IMR-90 (cell line): Measurements from ENCODE around the gene IFT81. TPM values are rescaled to one million over a fixed set of nuclear protein-coding genes. Genes with fewer than 3 reads are reported as not detected.
A peak's percentile ranks its signal among the peaks of the same experiment; 100 is the strongest.

Experiments used
- ATAC-seq: fragments of 200-7000 bp; cut with Tn5 transposase; 2 replicates; pipeline ENCODE4 v1.9.1; 2020; ENCODE audit warnings: low read depth, mild to moderate bottlenecking, moderate library complexity
- BruUV-seq: library from RNA; stranded (reverse); fragments of 400-500 nt; replicated peaks from 2 replicates; lab custom pipeline; 2021; lab: Mats Ljungman, UMichigan
- CTCF ChIA-PET: fragments of 300-600 bp; formaldehyde crosslinking; extraction: SDS; loops from one replicate; lab custom pipeline; 2021; ENCODE audit warnings: antibody characterized with exemption; lab: Yijun Ruan, JAX
- POLR2A ChIA-PET: fragments of 300-600 bp; sonication (Branson Sonifier 250); formaldehyde crosslinking; loops from one replicate; lab custom pipeline; 2022; ENCODE audit warnings: antibody characterized with exemption; ENCODE audit not compliant: unreplicated experiment; lab: Charles Lee
- DNase-seq: peaks from one replicate; pipeline ENCODE4 v3.0.0; 2013
- H2AFZ ChIP-seq: replicated peaks from 2 replicates; pipeline ENCODE3; 2013; ENCODE audit warnings: low read length, mild to moderate bottlenecking; ENCODE audit not compliant: poor library complexity
- H2AK5ac ChIP-seq: 2 replicates; pipeline ENCODE4 v1.6.1; 2013; ENCODE audit warnings: low read depth, low read length, inconsistent platforms
- H2AK9ac ChIP-seq: replicated peaks from 2 replicates; pipeline ENCODE3; 2013; ENCODE audit warnings: mild to moderate bottlenecking, low read depth, low read length, moderate library complexity; ENCODE audit not compliant: poor library complexity
- H2BK120ac ChIP-seq: 2 replicates; pipeline ENCODE4 v1.6.1; 2013; ENCODE audit warnings: low read depth, low read length, inconsistent platforms
- H2BK15ac ChIP-seq: 3 replicates; pipeline ENCODE4 v1.6.1; 2013; ENCODE audit warnings: low read depth, low read length, inconsistent platforms
- H2BK20ac ChIP-seq: 2 replicates; pipeline ENCODE4 v1.6.1; 2013; ENCODE audit warnings: low read depth, mild to moderate bottlenecking, inconsistent platforms, low read length, moderate library complexity
- H2BK5ac ChIP-seq: 2 replicates; pipeline ENCODE4 v1.6.1; 2013; ENCODE audit warnings: mild to moderate bottlenecking, low read depth, low read length, inconsistent platforms; ENCODE audit not compliant: poor library complexity, severe bottlenecking
- H3K14ac ChIP-seq: replicated peaks from 2 replicates; pipeline ENCODE4 v1.6.1; 2013; ENCODE audit warnings: low read depth, low read length, inconsistent platforms
- H3K18ac ChIP-seq: 2 replicates; pipeline ENCODE4 v1.6.1; 2013; ENCODE audit warnings: low read depth, low read length, control low read depth
- H3K23ac ChIP-seq: 2 replicates; pipeline ENCODE4 v1.6.1; 2013; ENCODE audit warnings: low read depth, low read length, inconsistent platforms
- H3K27ac ChIP-seq: 2 replicates; pipeline ENCODE4 v1.5.1; 2013; ENCODE audit warnings: mild to moderate bottlenecking, control low read depth, low read length; ENCODE audit not compliant: insufficient read depth
- H3K27me3 ChIP-seq: 2 replicates; pipeline ENCODE4 v1.6.1; 2013; ENCODE audit warnings: low read length; ENCODE audit not compliant: control insufficient read depth, insufficient read depth
- H3K36me3 ChIP-seq: 2 replicates; pipeline ENCODE4 v1.6.1; 2013; ENCODE audit warnings: low read length, mixed read lengths; ENCODE audit not compliant: control insufficient read depth, insufficient read depth
- H3K4ac ChIP-seq: 2 replicates; pipeline ENCODE4 v1.6.1; 2013; ENCODE audit warnings: low read depth, low read length, inconsistent platforms
- H3K4me1 ChIP-seq: 2 replicates; pipeline ENCODE4 v1.6.1; 2013; ENCODE audit warnings: low read length, mixed read lengths; ENCODE audit not compliant: control insufficient read depth, insufficient read depth
- H3K4me2 ChIP-seq: 2 replicates; pipeline ENCODE4 v1.6.1; 2013; ENCODE audit warnings: low read depth, mild to moderate bottlenecking, control low read depth, low read length, moderate library complexity
- H3K4me3 ChIP-seq: 2 replicates; pipeline ENCODE4 v1.5.1; 2013; ENCODE audit warnings: low read depth, mild to moderate bottlenecking, control low read depth, low read length, moderate library complexity; ENCODE audit not compliant: insufficient read depth
- H3K56ac ChIP-seq: 2 replicates; pipeline ENCODE4 v1.6.1; 2013; ENCODE audit warnings: low read length, inconsistent platforms; ENCODE audit not compliant: insufficient read depth; ENCODE audit errors: extremely low read depth
- H3K79me1 ChIP-seq, 2 experiments: 2 replicates each; pipeline ENCODE4 v1.6.1; 2013; ENCODE audit warnings: low read length in 2 of 2, inconsistent platforms in 1 of 2, low read depth in 1 of 2
- H3K9ac ChIP-seq: 2 replicates; pipeline ENCODE4 v1.6.1; 2013; ENCODE audit warnings: low read depth, low read length, control low read depth
- H3K9me1 ChIP-seq: 2 replicates; pipeline ENCODE4 v1.6.1; 2013; ENCODE audit warnings: low read length, inconsistent platforms; ENCODE audit not compliant: insufficient read depth
- H3K9me3 ChIP-seq: 2 replicates; pipeline ENCODE4 v1.6.1; 2013; ENCODE audit warnings: low read length; ENCODE audit not compliant: control insufficient read depth, insufficient read depth
- H4K20me1 ChIP-seq: 2 replicates; pipeline ENCODE4 v1.6.1; 2013; ENCODE audit warnings: low read length, inconsistent platforms; ENCODE audit not compliant: insufficient read depth
- H4K5ac ChIP-seq: 2 replicates; pipeline ENCODE4 v1.6.1; 2013; ENCODE audit warnings: mild to moderate bottlenecking, low read depth, low read length, control low read depth
- H4K8ac ChIP-seq, 2 experiments: 2 replicates each; pipeline ENCODE4 v1.6.1; 2013; ENCODE audit warnings: low read depth in 2 of 2, low read length in 2 of 2, control low read depth in 1 of 2, inconsistent platforms in 1 of 2
- H4K91ac ChIP-seq: 2 replicates; pipeline ENCODE4 v1.6.1; 2013; ENCODE audit warnings: low read depth, low read length, inconsistent platforms; ENCODE audit not compliant: insufficient read depth
- BHLHE40 ChIP-seq: fragments of 150-350 bp; IDR thresholded peaks from 2 replicates; pipeline ENCODE4 v1.6.1; 2016; ENCODE audit warnings: mild to moderate bottlenecking, low read depth, low read length
- CHD1 ChIP-seq: IDR thresholded peaks from 2 replicates; pipeline ENCODE4 v1.6.1; 2012; ENCODE audit warnings: low read depth, low read length, improper control_type of control experiment
- ELK1 ChIP-seq: fragments of 150-350 bp; IDR thresholded peaks from 2 replicates; pipeline ENCODE4 v1.6.1; 2016; ENCODE audit warnings: low read depth, mild to moderate bottlenecking, low read length, moderate library complexity, borderline replicate concordance
- FOS ChIP-seq: fragments of 150-350 bp; IDR thresholded peaks from 2 replicates; pipeline ENCODE4 v1.6.1; 2016; ENCODE audit warnings: low read depth, low read length
- MAZ ChIP-seq: IDR thresholded peaks from 2 replicates; pipeline ENCODE4 v1.6.1; 2012; ENCODE audit warnings: low read depth, mild to moderate bottlenecking, low read length, improper control_type of control experiment, moderate library complexity, borderline replicate concordance
- MXI1 ChIP-seq: IDR thresholded peaks from 2 replicates; pipeline ENCODE4 v1.6.1; 2012; ENCODE audit warnings: low read depth, mild to moderate bottlenecking, low read length, moderate library complexity, borderline replicate concordance
- POLR2A ChIP-seq: IDR thresholded peaks from 2 replicates; pipeline ENCODE4 v1.6.1; 2012; ENCODE audit warnings: mild to moderate bottlenecking, low read depth, low read length
- RAD21 ChIP-seq: IDR thresholded peaks from 2 replicates; pipeline ENCODE4 v1.6.1; 2012; ENCODE audit warnings: low read length, improper control_type of control experiment
- RCOR1 ChIP-seq: IDR thresholded peaks from 2 replicates; pipeline ENCODE4 v1.6.1; 2012; ENCODE audit warnings: mild to moderate bottlenecking, low read length, improper control_type of control experiment; ENCODE audit not compliant: insufficient replicate concordance
- RFX5 ChIP-seq: IDR thresholded peaks from 2 replicates; pipeline ENCODE4 v1.8.0; 2012; ENCODE audit warnings: low read depth, mild to moderate bottlenecking, low read length, moderate library complexity
- SMC3 ChIP-seq: fragments of 150-350 bp; IDR thresholded peaks from 2 replicates; pipeline ENCODE4 v1.6.1; 2016; ENCODE audit warnings: low read depth, mild to moderate bottlenecking, antibody characterized with exemption, low read length, moderate library complexity
- USF2 ChIP-seq: fragments of 150-350 bp; IDR thresholded peaks from 2 replicates; pipeline ENCODE4 v1.6.1; 2017; ENCODE audit warnings: mild to moderate bottlenecking, antibody characterized with exemption, low read length, low read depth
- WGBS, 2 experiments: methylation state at CpG; one replicate each; pipeline versions ENCODE4 v1.1.5 to v1.1.7; 2013; ENCODE audit warnings: missing lambda C conversion rate in 2 of 2; ENCODE audit not compliant: insufficient read length in 1 of 2; ENCODE audit errors: extremely low coverage in 2 of 2; 5-methylcytosine and 5-hydroxymethylcytosine counted together
- dilution Hi-C: fragments of 300-500 bp; cut with HindIII; formaldehyde crosslinking; loops from one replicate; pipeline ENCODE4 v1.14.3; 2018; ENCODE audit warnings: low sequenced_read_pairs; ENCODE audit not compliant: unreplicated experiment
- in situ Hi-C: fragments of 300-500 bp; cut with MboI; formaldehyde crosslinking; loops from 3 replicates; pipeline ENCODE4 v1.14.3; 2019; ENCODE audit warnings: low sequenced_read_pairs, inconsistent platforms, mixed read lengths
- intact Hi-C: fragments of 100-400 bp; cut with micrococcal nuclease; formaldehyde crosslinking; loops from 2 replicates; pipeline ENCODE4 v1.10.0; 2022
- polyA plus RNA-seq, 3 experiments: library from polyadenylated mRNA; depleted of rRNA; stranded (reverse); fragments of >200 nt; gene quantifications; 2 replicates each; pipeline ENCODE4 v1.2.3, GENCODE V29; 2012; ENCODE audit warnings: low replicate concordance in 1 of 3
- total RNA-seq: library from RNA; depleted of rRNA; stranded (reverse); fragments of >200 nt; gene quantifications from 2 replicates; pipeline ENCODE4 v1.2.3, GENCODE V29; 2012

IFT81 gene
- total and polyA plus RNA-seq, 2 of the 4 experiments (the other 2 are of a cell fraction) = 6.1 to 8.1 TPM

- H3K4ac ChIP-seq = no peak overlapping the region
- H3K23ac ChIP-seq = no peak overlapping the region
- H2BK20ac ChIP-seq = no peak overlapping the region
- no peaks in the 10 kb centered on the region; the same call in 1 of the 2 replicates for H3K9me3 ChIP-seq
- ChIA-PET POLR2A (interaction anchor here (0.5 kb wide), 1 partner anchor 121 kb away, joined by 10 read pairs; no protein-coding TSS in a partner anchor), CTCF (interaction anchor here (0.6 kb wide), 1 partner anchor 38 kb away, joined by 3 read pairs; no protein-coding TSS in a partner anchor)
- no TSS peak for BruUV-seq
- dilution Hi-C loops (no loop called here), in situ Hi-C loops (loop anchor here (5.0 kb wide), 1 partner anchor 332 kb away; no protein-coding TSS in a partner anchor), intact Hi-C loops (no loop called here)
- no peak overlapping the region for H4K91ac ChIP-seq
- H4K20me1 ChIP-seq = no peaks in the 10 kb centered on the region
- H3K36me3 ChIP-seq = no peaks in the 10 kb centered on the region
- no peak for TF ChIP-seq SMC3
- TF ChIP-seq BHLHE40 = no peak
- TF ChIP-seq FOS = no peak
- no peak for TF ChIP-seq USF2
- no peak for TF ChIP-seq POLR2A
- TF ChIP-seq RFX5 = no peak
- TF ChIP-seq CHD1 = no peak
- TF ChIP-seq MAZ = no peak
- TF ChIP-seq RAD21 = no peak
- TF ChIP-seq ELK1 = no peak
- TF ChIP-seq MXI1 = no peak
- TF ChIP-seq RCOR1 = no peak
- H4K5ac ChIP-seq = no peak overlapping the region
- WGBS, 2 experiments = 40% methylated on average over 2 of the region's 8 CpGs; no CpG with 5 or more reads in 1 of the 2 experiments
- H2AFZ ChIP-seq = peak overlapping the region; percentile 14
- no peak overlapping the region for H2AK5ac ChIP-seq
- H2BK120ac ChIP-seq = no peak overlapping the region
- no peaks in the 10 kb centered on the region for H3K4me1 ChIP-seq
- ATAC-seq (no peak), DNase-seq (no peak)
- H3K27me3 ChIP-seq = peaks cover 34% of the 10 kb centered on the region
- H2BK5ac ChIP-seq = no peak overlapping the region
- H3K4me3 ChIP-seq = no peak overlapping the region
- H3K56ac ChIP-seq = no peak overlapping the region
- H3K27ac ChIP-seq = no peak overlapping the region
- no peak overlapping the region for H2BK15ac ChIP-seq
- no peak overlapping the region for H2AK9ac ChIP-seq
- no peaks in the 10 kb centered on the region for H3K9me1 ChIP-seq
- no peak overlapping the region for H4K8ac ChIP-seq
- no peak overlapping the region for H3K4me2 ChIP-seq
- no peak overlapping the region for H3K18ac ChIP-seq
- H3K79me1 ChIP-seq = no peaks in the 10 kb centered on the region
- no peak overlapping the region for H3K9ac ChIP-seq
- H3K14ac ChIP-seq = no peak overlapping the region
These were observed 33.7 kb upstream of the IFT81 start for GRCh38 chr12:110090266-110091135.
